IMR-90 (cell line): Measurements from ENCODE around the gene CRYGC.

Experiments used
- BHLHE40 ChIP-seq: fragments of 150-350 bp; IDR thresholded peaks from 2 replicates; pipeline ENCODE4 v1.6.1; 2016; ENCODE audit warnings: mild to moderate bottlenecking, low read depth, low read length
- CHD1 ChIP-seq: IDR thresholded peaks from 2 replicates; pipeline ENCODE4 v1.6.1; 2012; ENCODE audit warnings: low read depth, low read length, improper control_type of control experiment
- CTCF ChIP-seq: conservative IDR thresholded peaks from 2 replicates; pipeline ENCODE4 v1.5.1; 2012; ENCODE audit warnings: mild to moderate bottlenecking, low read depth, low read length, improper control_type of control experiment
- ELK1 ChIP-seq: fragments of 150-350 bp; IDR thresholded peaks from 2 replicates; pipeline ENCODE4 v1.6.1; 2016; ENCODE audit warnings: low read depth, mild to moderate bottlenecking, low read length, moderate library complexity, borderline replicate concordance
- FOS ChIP-seq: fragments of 150-350 bp; IDR thresholded peaks from 2 replicates; pipeline ENCODE4 v1.6.1; 2016; ENCODE audit warnings: low read depth, low read length
- MAFK ChIP-seq: IDR thresholded peaks from 2 replicates; pipeline ENCODE4 v1.6.1; 2012; ENCODE audit warnings: low read depth, low read length, improper control_type of control experiment
- MAZ ChIP-seq: IDR thresholded peaks from 2 replicates; pipeline ENCODE4 v1.6.1; 2012; ENCODE audit warnings: low read depth, mild to moderate bottlenecking, low read length, improper control_type of control experiment, moderate library complexity, borderline replicate concordance
- NFE2L2 ChIP-seq: fragments of 150-350 bp; IDR thresholded peaks from 2 replicates; pipeline ENCODE4 v1.6.1; 2016; ENCODE audit warnings: low read depth, mild to moderate bottlenecking, low read length
- POLR2A ChIP-seq: IDR thresholded peaks from 2 replicates; pipeline ENCODE4 v1.6.1; 2012; ENCODE audit warnings: mild to moderate bottlenecking, low read depth, low read length
- RAD21 ChIP-seq: IDR thresholded peaks from 2 replicates; pipeline ENCODE4 v1.6.1; 2012; ENCODE audit warnings: low read length, improper control_type of control experiment
- RCOR1 ChIP-seq: IDR thresholded peaks from 2 replicates; pipeline ENCODE4 v1.6.1; 2012; ENCODE audit warnings: mild to moderate bottlenecking, low read length, improper control_type of control experiment; ENCODE audit not compliant: insufficient replicate concordance
- RFX5 ChIP-seq: IDR thresholded peaks from 2 replicates; pipeline ENCODE4 v1.8.0; 2012; ENCODE audit warnings: low read depth, mild to moderate bottlenecking, low read length, moderate library complexity
- SMC3 ChIP-seq: fragments of 150-350 bp; IDR thresholded peaks from 2 replicates; pipeline ENCODE4 v1.6.1; 2016; ENCODE audit warnings: low read depth, mild to moderate bottlenecking, antibody characterized with exemption, low read length, moderate library complexity
- USF2 ChIP-seq: fragments of 150-350 bp; IDR thresholded peaks from 2 replicates; pipeline ENCODE4 v1.6.1; 2017; ENCODE audit warnings: mild to moderate bottlenecking, antibody characterized with exemption, low read length, low read depth

GRCh38 chr2:208103616-208104015 lies 26.0 kb downstream of the CRYGC start:
- TF ChIP-seq CTCF (no peak), SMC3 (no peak), FOS (no peak), RCOR1 (no peak), POLR2A (no peak), CHD1 (no peak), ELK1 (no peak), MAZ (no peak), USF2 (no peak), BHLHE40 (no peak), MAFK (no peak), RAD21 (no peak), NFE2L2 (no peak), RFX5 (no peak)
